Measurements from ENCODE around the gene CA6.
"Not testable (repeated sequence)": the region's sequence is repeated elsewhere in the genome, so short reads cannot be mapped to it uniquely, and the experiment has no call there.

GRCh38 chr1:9002215-9002560 is 56.5 kb downstream of the CA6 start:
- not testable (repeated sequence) for TF ChIP-seq POLR2AphosphoS5 (IDR thresholded peaks at IDR 0.05; ENCODE audit: low read depth, low read length); POLR2A (IDR thresholded peaks at IDR 0.05; ENCODE audit: low read depth, low read length); TAF1 (IDR thresholded peaks at IDR 0.05; ENCODE audit: low read depth, low read length); SPI1 (IDR thresholded peaks at IDR 0.05; ENCODE audit: low read depth, low read length); PAX5 (IDR thresholded peaks at IDR 0.05; ENCODE audit: insufficient read depth, low read length, severe bottlenecking); POU2F2 (IDR thresholded peaks at IDR 0.05; ENCODE audit: low read depth, low read length)
